ENCODE results near the gene PTH1R.

GRCh38 chr3:46904303-46905212, 27.0 kb downstream of the PTH1R start:
- TF ChIP-seq GATA3 (IDR thresholded peaks at IDR 0.05; ENCODE audit: low read depth, low read length) (no peak), GATA2 (IDR thresholded peaks at IDR 0.05; ENCODE audit: low read depth, low read length) (no peak)

All from SH-SY5Y (cell line).